BLaER1 (cell line): ENCODE results near the gene SUSD3.

Source experiments
- H3K27ac ChIP-seq: shearing (Covaris generic); formaldehyde crosslinking; 2 replicates; pipeline ENCODE4 v1.8.1; 2022
- H3K27me3 ChIP-seq: shearing (Covaris generic); formaldehyde crosslinking; 2 replicates; pipeline ENCODE4 v1.8.1; 2022
- H3K36me3 ChIP-seq: shearing (Covaris generic); formaldehyde crosslinking; 2 replicates; pipeline ENCODE4 v1.8.1; 2022
- H3K4me1 ChIP-seq: shearing (Covaris generic); formaldehyde crosslinking; 2 replicates; pipeline ENCODE4 v1.8.1; 2022
- H3K4me2 ChIP-seq: shearing (Covaris generic); formaldehyde crosslinking; 2 replicates; pipeline ENCODE4 v1.8.1; 2022
- H3K4me3 ChIP-seq: shearing (Covaris generic); formaldehyde crosslinking; 2 replicates; pipeline ENCODE4 v1.8.1; 2022
- H3K9ac ChIP-seq: shearing (Covaris generic); formaldehyde crosslinking; 2 replicates; pipeline ENCODE4 v1.8.1; 2022
- H3K9me3 ChIP-seq: shearing (Covaris generic); formaldehyde crosslinking; 2 replicates; pipeline ENCODE4 v1.8.1; 2022
- H4K20me1 ChIP-seq: shearing (Covaris generic); formaldehyde crosslinking; 2 replicates; pipeline ENCODE4 v1.8.1; 2022
- Cebpa-rat ChIP-seq: shearing (Covaris generic); IDR thresholded peaks from 2 replicates; pipeline ENCODE4 v1.8.1; 2022

SUSD3 gene

GRCh38 chr9:93020151-93020550, 38.4 kb upstream of the SUSD3 start:
- Histone ChIP-seq H3K27me3 (no peaks in the 10 kb centered on the region), H3K4me1 (peaks cover 48% of the 10 kb centered on the region), H3K27ac (0 out of 2 replicates have a peak overlapping the region, but pooled peaks have one; percentile 41), H3K36me3 (peaks cover 100% of the 10 kb centered on the region), H3K9me3 (no peaks in the 10 kb centered on the region), H3K4me3 (no peak overlapping the region), H3K9ac (no peak overlapping the region), H4K20me1 (peaks cover 8% of the 10 kb centered on the region; the same call in 1 of the 2 replicates), H3K4me2 (no peak overlapping the region)
- TF ChIP-seq Cebpa-rat = no peak

GRCh38 chr9:93020771-93021670, 37.5 kb upstream of the SUSD3 start:
- Histone ChIP-seq H3K27ac (peak overlapping the region; percentile 41), H3K4me1 (peaks cover 55% of the 10 kb centered on the region), H3K27me3 (no peaks in the 10 kb centered on the region), H3K9me3 (no peaks in the 10 kb centered on the region), H3K36me3 (peaks cover 100% of the 10 kb centered on the region), H3K9ac (no peak overlapping the region), H3K4me2 (no peak overlapping the region), H3K4me3 (no peak overlapping the region), H4K20me1 (peaks cover 8% of the 10 kb centered on the region; the same call in 1 of the 2 replicates)
- no peak for TF ChIP-seq Cebpa-rat

DNA sequence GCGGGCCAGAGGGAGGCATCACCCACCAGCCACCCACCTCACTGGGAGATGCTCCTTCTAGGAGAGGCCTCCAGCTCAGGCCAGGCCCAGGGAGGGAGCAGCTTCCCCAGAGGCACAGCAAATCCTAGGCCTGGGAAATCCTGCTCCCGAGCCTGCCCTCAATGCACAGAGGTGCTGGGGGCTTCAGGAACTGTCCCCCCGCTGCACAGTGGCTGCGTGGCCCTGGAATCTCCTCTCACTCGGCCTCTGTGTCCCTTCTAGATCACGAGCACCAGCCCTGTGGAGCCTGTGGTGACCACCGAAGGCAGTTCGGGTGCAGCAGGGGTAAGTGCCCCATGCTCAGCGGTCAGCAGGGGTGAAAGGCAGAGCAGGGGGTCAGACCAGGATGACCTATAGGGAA, 36.4 kb upstream of the SUSD3 start:
- peaks cover 65% of the 10 kb centered on the region for H3K4me1 ChIP-seq
- H3K36me3 ChIP-seq = peaks cover 100% of the 10 kb centered on the region
- no peak overlapping the region for H3K4me3 ChIP-seq
- H3K27ac ChIP-seq = peak overlapping the region; percentile 59; the same call in 1 of the 2 replicates
- TF ChIP-seq Cebpa-rat = no peak
- H3K27me3 ChIP-seq = no peaks in the 10 kb centered on the region
- H4K20me1 ChIP-seq = peaks cover 8% of the 10 kb centered on the region; the same call in 1 of the 2 replicates
- no peak overlapping the region for H3K4me2 ChIP-seq
- no peak overlapping the region for H3K9ac ChIP-seq
- H3K9me3 ChIP-seq = no peaks in the 10 kb centered on the region

GRCh38 chr9:93022721-93023520, 35.6 kb upstream of the SUSD3 start:
- no peaks in the 10 kb centered on the region for H3K27me3 ChIP-seq
- H3K9me3 ChIP-seq = no peaks in the 10 kb centered on the region
- no peak overlapping the region for H3K4me3 ChIP-seq
- TF ChIP-seq Cebpa-rat = no peak
- peak overlapping the region; percentile 53 for H3K4me2 ChIP-seq
- H3K4me1 ChIP-seq = peaks cover 74% of the 10 kb centered on the region
- peaks cover 93% of the 10 kb centered on the region for H3K36me3 ChIP-seq
- H3K27ac ChIP-seq = peak overlapping the region; percentile 59
- H3K9ac ChIP-seq = 0 out of 2 replicates have a peak overlapping the region, but pooled peaks have one; percentile 24
- H4K20me1 ChIP-seq = peaks cover 8% of the 10 kb centered on the region; the same call in 1 of the 2 replicates

DNA sequence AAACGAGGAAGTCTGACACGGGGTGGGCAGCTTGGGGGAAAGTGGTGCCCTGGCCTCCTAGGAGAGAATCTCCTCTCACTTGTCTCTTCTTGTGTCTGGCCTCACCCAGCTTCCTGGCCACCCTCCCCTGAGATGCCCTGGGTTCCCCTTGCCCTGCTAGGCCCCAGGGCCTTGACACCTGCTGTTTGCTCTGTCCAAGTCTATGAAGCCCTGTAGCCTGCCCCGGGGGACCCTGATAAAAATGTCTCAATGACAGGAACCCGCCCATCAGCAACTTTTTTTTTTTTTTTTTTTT, 35.0 kb upstream of the SUSD3 start:
- 0 out of 2 replicates have a peak overlapping the region, but pooled peaks have one; percentile 24 for H3K9ac ChIP-seq
- H3K36me3 ChIP-seq = peaks cover 88% of the 10 kb centered on the region
- no peaks in the 10 kb centered on the region for H3K9me3 ChIP-seq
- no peak overlapping the region for H3K4me3 ChIP-seq
- H3K27ac ChIP-seq = peak overlapping the region; percentile 59; the same call in 1 of the 2 replicates
- H3K4me1 ChIP-seq = peaks cover 79% of the 10 kb centered on the region
- no peaks in the 10 kb centered on the region for H3K27me3 ChIP-seq
- no peak for TF ChIP-seq Cebpa-rat
- H4K20me1 ChIP-seq = peaks cover 8% of the 10 kb centered on the region; the same call in 1 of the 2 replicates
- H3K4me2 ChIP-seq = peak overlapping the region; percentile 53

DNA sequence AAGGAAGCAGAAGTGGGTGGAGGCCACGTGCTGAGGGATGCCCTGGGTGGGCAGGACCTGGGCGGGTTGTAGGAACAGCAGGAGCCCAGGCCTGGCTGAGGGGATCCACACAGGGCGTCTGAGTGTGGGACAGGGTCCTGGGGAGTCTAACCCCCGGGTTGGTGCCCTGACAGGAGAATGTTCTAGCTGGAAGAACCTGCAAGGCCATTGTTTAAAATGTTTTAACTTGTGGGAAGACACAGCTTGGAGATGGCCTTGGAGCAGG, 33.9 kb upstream of the SUSD3 start:
- Histone ChIP-seq H4K20me1 (peaks cover 8% of the 10 kb centered on the region; the same call in 1 of the 2 replicates), H3K9me3 (no peaks in the 10 kb centered on the region), H3K27me3 (no peaks in the 10 kb centered on the region), H3K4me1 (peaks cover 91% of the 10 kb centered on the region), H3K4me3 (no peak overlapping the region), H3K4me2 (0 out of 2 replicates have a peak overlapping the region, but pooled peaks have one; percentile 53), H3K36me3 (peaks cover 81% of the 10 kb centered on the region), H3K27ac (peak overlapping the region; percentile 42; the same call in 1 of the 2 replicates), H3K9ac (no peak overlapping the region)
- TF ChIP-seq Cebpa-rat = no peak

DNA sequence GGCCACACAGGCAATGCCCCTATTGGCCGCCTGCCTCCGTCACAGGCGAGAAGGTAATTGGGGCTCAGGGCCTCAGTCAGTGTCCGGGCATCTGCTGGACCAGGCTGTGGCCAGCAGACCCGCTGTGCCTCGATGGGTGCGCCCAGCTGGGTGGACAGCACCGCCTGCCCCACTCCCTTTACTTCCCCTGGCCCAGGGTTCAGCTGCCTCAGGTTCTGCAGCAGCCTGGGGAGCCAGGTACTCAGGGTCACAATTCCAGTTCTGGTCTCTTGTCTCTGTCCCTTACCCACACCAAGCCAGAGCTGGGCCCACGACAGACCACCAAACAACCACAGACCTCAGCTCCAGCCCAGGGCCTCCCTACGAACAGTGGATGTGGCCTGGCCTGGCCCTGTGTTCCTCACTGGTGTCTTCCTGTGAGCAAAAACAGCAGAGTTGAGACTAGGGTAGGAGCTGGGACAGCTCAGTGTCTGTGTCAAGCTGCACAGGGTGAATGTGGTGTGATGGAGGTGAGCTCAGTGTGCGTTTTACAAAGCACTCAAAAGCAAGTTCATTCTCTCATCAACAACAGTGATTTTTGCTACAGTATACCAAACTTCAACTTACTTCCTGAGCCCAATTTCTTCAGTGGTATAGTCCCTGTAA, 33.4 kb upstream of the SUSD3 start:
- no peak overlapping the region for H3K4me3 ChIP-seq
- peak overlapping the region; percentile 42; the same call in 1 of the 2 replicates for H3K27ac ChIP-seq
- peak overlapping the region; percentile 30; the same call in 1 of the 2 replicates for H3K9ac ChIP-seq
- TF ChIP-seq Cebpa-rat = no peak
- H3K4me1 ChIP-seq = peaks cover 93% of the 10 kb centered on the region
- no peaks in the 10 kb centered on the region for H3K27me3 ChIP-seq
- peaks cover 81% of the 10 kb centered on the region for H3K36me3 ChIP-seq
- peaks cover 8% of the 10 kb centered on the region; the same call in 1 of the 2 replicates for H4K20me1 ChIP-seq
- H3K9me3 ChIP-seq = no peaks in the 10 kb centered on the region
- H3K4me2 ChIP-seq = peak overlapping the region; percentile 24; the same call in 1 of the 2 replicates

DNA sequence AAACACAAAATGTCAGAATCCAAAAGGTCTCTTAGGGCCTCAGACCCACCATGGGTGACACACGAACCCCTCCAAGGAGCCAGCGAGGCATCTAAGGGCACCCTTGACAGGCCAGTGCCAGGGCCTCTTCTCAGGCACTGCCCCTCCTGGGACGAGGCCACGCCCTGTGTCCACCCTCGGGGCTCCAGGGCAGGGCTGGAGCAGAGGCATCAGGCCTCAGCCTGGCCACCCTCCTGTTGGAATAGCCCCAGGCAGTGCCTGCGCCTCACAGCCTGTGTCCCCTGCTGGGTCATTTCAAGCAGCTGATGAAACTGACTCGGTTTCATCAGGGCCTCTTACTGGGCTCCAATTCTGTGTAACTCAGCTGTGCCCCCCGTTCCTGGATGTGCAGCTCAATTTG, 32.8 kb upstream of the SUSD3 start:
- Histone ChIP-seq H3K27ac (peak overlapping the region; percentile 42; the same call in 1 of the 2 replicates), H3K9me3 (no peaks in the 10 kb centered on the region), H3K4me2 (no peak overlapping the region), H4K20me1 (peaks cover 8% of the 10 kb centered on the region; the same call in 1 of the 2 replicates), H3K27me3 (no peaks in the 10 kb centered on the region), H3K36me3 (peaks cover 78% of the 10 kb centered on the region), H3K9ac (no peak overlapping the region), H3K4me1 (peaks cover 92% of the 10 kb centered on the region), H3K4me3 (no peak overlapping the region)
- no peak for TF ChIP-seq Cebpa-rat

- Histone ChIP-seq H3K27me3 (no peaks in the 10 kb centered on the region), H3K27ac (peak overlapping the region; percentile 52; the same call in 1 of the 2 replicates), H3K36me3 (peaks cover 78% of the 10 kb centered on the region), H3K4me3 (no peak overlapping the region), H3K9me3 (no peaks in the 10 kb centered on the region), H4K20me1 (peaks cover 8% of the 10 kb centered on the region; the same call in 1 of the 2 replicates), H3K9ac (no peak overlapping the region), H3K4me2 (peak overlapping the region; percentile 89), H3K4me1 (peaks cover 95% of the 10 kb centered on the region)
- no peak for TF ChIP-seq Cebpa-rat
Measured at GRCh38 chr9:93026640-93027039, 31.9 kb upstream of the SUSD3 start.
